Heart left ventricle (tissue), 13 donors: Measurements from ENCODE around the gene LRRC15.

ENCODE experiments used
- CTCF ChIP-seq, 12 donors: fragments of 200-600 bp; sonication (generic) in 4 of 12; IDR thresholded peaks; one replicate each; pipeline versions ENCODE4 v1.5.0 to v1.8.0; 2018 to 2022; ENCODE audit warnings: antibody characterized with exemption in 12 of 12, mild to moderate bottlenecking in 5 of 12
- POLR2A ChIP-seq, 2 donors: fragments of 450-650 bp; IDR thresholded peaks; one replicate each; pipeline ENCODE4 v1.6.1; 2017; ENCODE audit warnings: antibody characterized with exemption in 2 of 2, mild to moderate bottlenecking in 2 of 2, moderate library complexity in 2 of 2
- donor health status: ischemic (EF 13 %, LVEDD 7.1; RV severe dilation, severe dysfunction).
- donor health status: DM: no; HTN: yes; CAD: no.
- donor health status: DM: no; HTN: no; CAD: no.
- donor health status: ischemic (EF 25% LVEDD 6.9; RV normal size, moderate dysfunction).
- donor health status: ischemic (EF 25% LVEDD 5.7; RV mildly dilated, moderate dysfunction).
- donor health status: ischemic (EF 35%, LVEDD 5.7; RV mildly dilated, moderate dysfunction).
- donor health status: nonischemic (EF 11% LVEDD 7.7; RV severe dilation, severe dysfunction).
- donor health status: DM: yes; HTN: yes; CAD: no.
- donor health status: PGD.
- donor health status: ischemic (EF 29% LVEDD 5.4; RV normal size, mild dysfunction).
- donor health status: nonischemic (EF 23%, LVEDD 6.1; RV moderate dilation, normal function).

DNA sequence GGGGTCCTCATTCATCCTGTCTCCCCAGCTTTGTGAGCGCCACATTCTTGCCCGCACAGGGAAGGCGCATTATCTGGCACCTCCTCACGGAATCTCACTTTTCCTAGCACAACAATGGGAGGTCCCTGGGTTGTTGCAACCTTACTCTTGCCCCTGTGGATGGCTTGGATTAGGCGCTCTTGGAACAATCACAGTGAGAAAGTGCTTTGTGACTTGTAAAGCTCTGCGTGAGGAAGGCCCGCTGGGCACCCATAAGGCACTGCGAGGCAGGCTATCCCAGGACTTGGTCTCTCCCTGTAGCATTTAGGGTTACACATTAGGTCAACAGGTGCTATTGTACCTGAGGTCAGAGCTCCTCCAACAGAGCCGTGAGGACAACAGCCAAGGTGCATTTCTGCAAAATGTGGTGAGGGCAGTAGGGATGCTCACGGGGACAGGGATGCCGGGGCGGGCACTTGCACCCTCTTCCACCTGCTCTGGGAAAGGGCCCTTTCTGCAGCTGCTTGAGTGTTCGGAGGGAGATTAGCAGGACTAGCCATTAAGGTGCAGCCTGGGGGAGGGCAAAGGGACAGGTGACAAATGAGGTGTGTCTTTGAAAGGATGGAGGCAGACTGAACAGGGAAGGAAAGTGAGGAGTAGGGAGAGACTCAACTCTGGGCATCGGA, 13.9 kb upstream of the LRRC15 start:
- TF ChIP-seq CTCF (IDR thresholded peaks at IDR 0.05) = no peak
- TF ChIP-seq POLR2A (IDR thresholded peaks at IDR 0.05) = no peak
